ENCODE measurements around the gene MYO1B.

DNA sequence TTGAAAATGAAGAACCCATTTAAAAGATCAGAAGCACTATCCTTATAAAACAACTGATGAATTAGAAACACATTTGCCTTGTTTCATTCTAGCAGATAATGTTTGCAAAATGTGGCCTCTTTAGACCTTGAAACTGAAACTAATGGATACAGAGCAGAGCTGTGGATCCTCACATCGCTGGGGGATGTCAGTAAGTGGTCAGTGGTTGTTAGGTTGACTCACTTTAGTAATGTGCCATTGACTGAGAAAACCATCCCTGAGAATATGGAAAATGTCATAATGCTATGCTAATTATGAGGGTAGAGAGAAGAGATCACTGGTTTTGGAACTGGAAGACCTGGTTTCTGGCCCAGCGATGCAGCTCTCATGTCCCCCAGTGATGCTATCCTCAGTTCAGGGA, 176.7 kb downstream of the MYO1B start:
- no peak for TF ChIP-seq EZH2 (IDR thresholded peaks at IDR 0.05; ENCODE audit: low read depth, low read length, severe bottlenecking)
- no peak for TF ChIP-seq JUN (IDR thresholded peaks at IDR 0.05; ENCODE audit: low read depth, low read length)
- TF ChIP-seq, protein P1, sequence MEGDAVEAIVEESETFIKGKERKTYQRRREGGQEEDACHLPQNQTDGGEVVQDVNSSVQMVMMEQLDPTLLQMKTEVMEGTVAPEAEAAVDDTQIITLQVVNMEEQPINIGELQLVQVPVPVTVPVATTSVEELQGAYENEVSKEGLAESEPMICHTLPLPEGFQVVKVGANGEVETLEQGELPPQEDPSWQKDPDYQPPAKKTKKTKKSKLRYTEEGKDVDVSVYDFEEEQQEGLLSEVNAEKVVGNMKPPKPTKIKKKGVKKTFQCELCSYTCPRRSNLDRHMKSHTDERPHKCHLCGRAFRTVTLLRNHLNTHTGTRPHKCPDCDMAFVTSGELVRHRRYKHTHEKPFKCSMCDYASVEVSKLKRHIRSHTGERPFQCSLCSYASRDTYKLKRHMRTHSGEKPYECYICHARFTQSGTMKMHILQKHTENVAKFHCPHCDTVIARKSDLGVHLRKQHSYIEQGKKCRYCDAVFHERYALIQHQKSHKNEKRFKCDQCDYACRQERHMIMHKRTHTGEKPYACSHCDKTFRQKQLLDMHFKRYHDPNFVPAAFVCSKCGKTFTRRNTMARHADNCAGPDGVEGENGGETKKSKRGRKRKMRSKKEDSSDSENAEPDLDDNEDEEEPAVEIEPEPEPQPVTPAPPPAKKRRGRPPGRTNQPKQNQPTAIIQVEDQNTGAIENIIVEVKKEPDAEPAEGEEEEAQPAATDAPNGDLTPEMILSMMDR (IDR thresholded peaks at IDR 0.05; ENCODE audit: control extremely low read depth in 1 of 3, insufficient read depth in 1 of 3, low read depth in 1 of 3, low read length in 3 of 3) = no peak
- TF ChIP-seq BACH1 (IDR thresholded peaks at IDR 0.05; ENCODE audit: low read length) = no peak
- TF ChIP-seq POLR2AphosphoS5 (IDR thresholded peaks at IDR 0.05; ENCODE audit: low read depth, low read length) = no peak
- TF ChIP-seq POLR2A (IDR thresholded peaks at IDR 0.05; ENCODE audit: control extremely low read depth in 1 of 2, low read depth in 2 of 2, low read length in 2 of 2) = no peak
- no peak for TF ChIP-seq BRCA1 (IDR thresholded peaks at IDR 0.05; ENCODE audit: low read depth, low read length)
- TF ChIP-seq HDAC6 (IDR thresholded peaks at IDR 0.05; ENCODE audit: low read depth, low read length) = no peak
- TF ChIP-seq, protein P2, sequence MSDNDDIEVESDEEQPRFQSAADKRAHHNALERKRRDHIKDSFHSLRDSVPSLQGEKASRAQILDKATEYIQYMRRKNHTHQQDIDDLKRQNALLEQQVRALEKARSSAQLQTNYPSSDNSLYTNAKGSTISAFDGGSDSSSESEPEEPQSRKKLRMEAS (IDR thresholded peaks at IDR 0.05) = no peak
- TF ChIP-seq CREB1 (IDR thresholded peaks at IDR 0.05) = no peak
- TF ChIP-seq ZNF274 (IDR thresholded peaks at IDR 0.05; ENCODE audit: borderline replicate concordance, extremely low read depth, low read length) = no peak
- no peak for TF ChIP-seq TBP (IDR thresholded peaks at IDR 0.05; ENCODE audit: low read depth, low read length)

Measured in H1 (cell line).